Activated CD8-positive, alpha-beta memory T cell treated with anti-CD3 and anti-CD28 coated beads for 4 hours (primary cell): Measurements from ENCODE around the gene TRRAP.

Experiments
- DNase-seq, 2 donors: peaks; one replicate each; pipeline ENCODE4 v3.0.0-alpha.2; 2020; ENCODE audit warnings: low read depth in 2 of 2

TRRAP gene

DNA sequence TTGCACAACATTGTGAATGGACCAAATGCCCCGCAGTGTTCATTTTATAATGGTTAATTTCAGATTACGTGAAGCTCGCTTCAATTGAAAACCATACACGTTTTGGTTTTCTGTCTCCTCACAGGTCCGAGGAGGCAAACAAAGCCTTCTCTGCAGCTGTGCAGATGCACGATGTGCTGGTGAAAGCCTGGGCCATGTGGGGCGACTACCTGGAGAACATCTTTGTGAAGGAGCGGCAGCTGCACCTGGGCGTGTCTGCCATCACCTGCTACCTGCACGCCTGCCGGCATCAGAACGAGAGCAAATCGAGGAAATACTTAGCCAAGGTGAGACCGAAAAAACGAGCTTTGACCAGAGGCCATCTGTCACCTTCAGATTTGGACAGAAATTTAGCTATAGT, 110.3 kb downstream of the TRRAP start:
- no peak for DNase-seq

DNA sequence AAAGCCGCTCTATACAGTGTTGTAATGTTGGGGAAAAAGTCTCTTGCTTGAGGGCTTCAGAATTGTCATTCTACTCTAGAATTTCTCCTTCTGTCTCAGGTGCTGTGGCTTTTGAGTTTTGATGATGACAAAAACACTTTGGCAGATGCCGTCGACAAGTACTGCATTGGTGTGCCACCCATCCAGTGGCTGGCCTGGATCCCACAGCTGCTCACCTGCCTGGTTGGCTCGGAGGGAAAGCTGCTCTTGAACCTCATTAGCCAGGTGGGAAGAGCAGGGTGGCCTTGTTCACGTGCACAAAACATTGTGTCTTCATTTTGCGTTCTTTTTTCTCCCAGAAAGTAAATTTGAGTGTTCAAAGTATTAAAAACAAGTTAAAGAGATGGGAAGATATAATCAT, 112.0 kb downstream of the TRRAP start:
- DNase-seq = no peak

DNA sequence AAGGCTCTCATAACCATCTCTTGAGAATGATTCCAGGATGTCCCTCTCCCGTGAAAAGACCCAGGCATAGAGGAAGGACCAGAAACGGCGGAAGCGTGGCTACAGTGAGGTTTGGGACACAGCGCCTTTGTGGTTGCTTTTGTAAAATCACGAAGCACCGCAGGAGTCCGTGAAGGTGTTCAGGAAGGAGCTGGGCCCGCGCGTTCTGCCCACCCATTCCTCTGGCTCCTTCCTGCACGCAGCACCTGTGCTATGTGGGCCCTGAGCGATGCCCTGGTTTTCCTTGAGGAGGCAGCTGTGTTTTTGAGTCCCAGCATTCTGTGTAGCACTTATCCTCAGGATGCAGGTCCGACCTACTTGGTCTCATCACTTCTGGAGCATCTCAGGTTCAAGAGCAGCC, 112.8 kb downstream of the TRRAP start:
- DNase-seq = no peak

DNA sequence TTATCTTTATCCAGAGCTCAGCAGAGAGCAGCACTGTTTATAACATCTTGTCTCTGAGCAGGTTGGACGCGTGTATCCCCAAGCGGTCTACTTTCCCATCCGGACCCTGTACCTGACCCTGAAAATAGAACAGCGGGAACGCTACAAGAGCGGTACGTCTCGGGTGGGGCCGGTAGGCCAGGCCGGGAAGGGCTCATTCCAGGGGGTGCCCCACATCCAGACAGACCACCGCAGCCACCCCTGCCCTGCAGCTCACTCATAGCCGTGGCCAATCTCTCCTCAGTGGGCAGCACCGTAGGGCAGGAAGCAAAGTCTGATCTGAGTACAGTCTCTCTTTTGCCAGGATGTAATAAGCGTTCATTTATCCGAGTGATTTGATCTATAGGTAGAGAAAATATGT, 113.7 kb downstream of the TRRAP start:
- DNase-seq = no peak

DNA sequence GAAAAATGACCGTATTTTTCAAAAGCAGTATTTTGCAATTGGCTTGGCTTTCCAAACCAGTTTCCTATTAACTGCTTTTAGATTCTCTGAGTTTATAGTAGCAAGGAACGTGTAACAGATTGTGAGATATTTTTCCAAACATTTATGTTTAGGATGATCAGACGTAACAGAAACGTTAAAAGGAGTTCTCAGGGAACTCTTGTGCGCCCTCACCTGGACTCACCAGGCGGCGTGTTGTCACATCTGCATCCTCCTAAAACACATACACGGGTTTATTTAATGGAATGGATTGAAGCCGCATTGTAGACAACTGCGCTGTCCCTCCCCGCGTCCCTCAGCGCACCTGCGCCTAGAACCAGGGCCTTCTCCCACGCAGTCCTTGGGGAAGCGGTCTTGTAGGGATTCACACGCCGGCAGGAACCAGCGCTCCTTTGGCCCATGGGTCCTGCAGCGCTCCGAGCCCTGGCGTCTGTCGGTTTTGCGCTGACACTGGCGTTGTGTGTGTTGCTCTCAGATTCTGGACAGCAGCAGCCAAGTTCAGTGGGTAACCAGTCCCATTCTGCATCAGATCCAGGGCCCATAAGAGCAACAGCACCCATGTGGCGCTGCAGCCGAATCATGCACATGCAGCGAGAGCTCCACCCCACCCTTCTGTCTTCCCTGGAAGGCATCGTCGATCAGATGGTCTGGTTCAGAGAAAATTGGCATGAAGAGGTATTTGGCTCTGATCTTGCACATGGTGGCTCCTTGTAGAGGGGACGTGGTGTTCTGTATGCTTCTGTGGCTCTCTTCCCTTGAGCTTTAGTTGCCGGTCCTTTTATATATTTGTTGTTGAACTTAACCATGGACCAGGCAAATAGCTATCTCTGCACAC, 114.9 kb downstream of the TRRAP start:
- no peak for DNase-seq

DNA sequence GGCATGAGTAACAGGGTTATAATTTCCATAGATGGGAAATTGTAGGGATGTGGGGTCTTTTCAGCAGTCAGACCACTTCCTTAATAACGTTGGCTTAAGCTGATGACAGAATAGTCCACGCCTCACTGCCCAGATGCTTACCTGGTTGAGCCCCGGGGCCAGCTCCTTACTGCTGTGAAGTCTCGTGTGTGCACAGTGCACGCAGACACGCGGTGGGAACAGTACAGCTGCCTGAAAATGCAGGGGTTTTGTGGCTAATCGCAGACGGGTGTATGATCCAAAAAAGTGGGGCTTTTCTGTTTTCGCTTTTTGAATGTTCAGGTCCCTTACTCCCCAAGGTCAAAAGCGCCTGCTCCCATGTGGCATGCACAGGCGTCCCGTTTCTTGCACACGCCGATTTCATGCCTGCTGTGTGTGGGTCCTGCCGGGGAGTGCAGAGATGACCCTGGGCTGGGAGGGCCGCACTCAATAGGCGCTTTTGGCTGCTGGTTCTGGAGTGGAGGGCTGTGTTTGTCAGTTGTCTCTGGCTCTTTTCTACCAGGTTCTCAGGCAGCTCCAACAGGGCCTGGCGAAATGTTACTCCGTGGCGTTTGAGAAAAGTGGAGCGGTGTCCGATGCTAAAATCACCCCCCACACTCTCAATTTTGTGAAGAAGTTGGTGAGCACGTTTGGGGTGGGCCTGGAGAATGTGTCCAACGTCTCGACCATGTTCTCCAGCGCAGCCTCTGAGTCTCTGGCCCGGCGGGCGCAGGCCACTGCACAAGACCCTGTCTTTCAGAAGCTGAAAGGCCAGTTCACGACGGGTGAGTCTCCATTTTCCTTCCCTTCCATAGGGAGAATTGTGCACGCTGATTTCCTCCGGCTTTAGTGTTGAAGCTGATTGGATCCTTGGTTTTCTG, 116.0 kb downstream of the TRRAP start:
- no peak for DNase-seq

DNA sequence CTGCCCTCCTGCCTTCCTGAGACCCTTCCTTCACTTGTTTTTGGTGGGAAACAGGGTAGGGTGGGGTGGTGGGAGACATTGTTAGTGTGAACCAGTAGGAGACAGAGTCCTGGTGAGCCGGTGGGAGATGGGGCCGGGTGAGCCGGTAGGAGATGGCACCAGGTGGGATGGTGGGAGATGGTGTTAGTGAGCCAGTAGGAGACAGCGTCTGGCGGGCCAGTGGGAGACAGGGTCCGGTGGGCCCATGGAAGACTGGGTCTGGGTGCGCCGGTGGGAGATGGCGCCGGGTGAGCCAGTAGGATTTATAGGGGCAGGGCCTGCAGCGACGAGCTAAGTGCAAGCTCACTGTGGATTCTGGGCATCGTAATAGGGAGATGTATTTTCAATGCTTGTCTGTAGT, 116.8 kb downstream of the TRRAP start:
- no peak for DNase-seq

DNA sequence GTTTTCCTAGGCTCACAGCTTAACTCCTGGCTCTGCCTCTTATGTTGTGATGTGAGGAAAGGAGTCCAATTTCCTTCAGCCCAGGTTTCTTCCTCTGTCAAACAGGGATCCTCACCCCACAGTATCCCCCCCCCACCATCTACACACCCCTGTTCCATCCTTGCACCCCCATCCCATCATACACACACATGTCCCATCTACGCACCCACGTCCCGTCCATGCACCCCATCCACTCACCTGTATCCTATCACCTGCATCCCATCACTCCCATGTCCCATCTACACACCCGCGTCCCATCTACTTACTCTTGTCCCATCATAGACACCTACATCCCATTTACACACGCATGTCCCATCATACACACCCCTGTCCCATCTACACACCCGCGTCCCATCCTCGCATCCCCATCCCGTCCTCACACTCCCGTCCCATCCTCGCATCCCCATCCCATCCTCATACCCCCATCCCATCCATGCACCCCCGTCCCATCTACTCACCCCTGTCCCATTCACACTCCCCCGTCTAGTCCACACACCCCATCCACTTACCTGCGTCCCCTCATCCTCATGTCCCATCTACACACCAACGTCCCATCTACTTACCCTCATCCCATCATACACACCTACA, 117.3 kb downstream of the TRRAP start:
- DNase-seq = no peak

DNA sequence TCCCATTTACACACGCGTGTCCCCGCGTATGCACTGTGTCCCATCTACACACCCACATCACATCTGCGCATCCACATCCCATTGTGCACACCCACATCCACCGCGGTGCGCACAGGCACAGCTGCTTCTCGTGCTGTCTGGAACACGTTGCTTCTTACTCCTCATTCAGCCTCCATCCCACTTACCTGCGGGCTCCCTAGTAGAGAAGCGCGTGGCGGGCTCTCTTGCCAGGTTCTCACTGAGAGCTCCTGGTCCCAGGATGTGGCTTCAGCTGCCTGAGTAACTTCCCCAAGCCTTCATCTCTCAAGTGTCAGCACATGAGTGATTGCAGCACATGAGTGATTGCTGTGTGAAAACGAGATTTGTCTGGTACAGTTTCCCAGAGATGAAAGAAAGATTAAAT, 117.8 kb downstream of the TRRAP start:
- DNase-seq = no peak

DNA sequence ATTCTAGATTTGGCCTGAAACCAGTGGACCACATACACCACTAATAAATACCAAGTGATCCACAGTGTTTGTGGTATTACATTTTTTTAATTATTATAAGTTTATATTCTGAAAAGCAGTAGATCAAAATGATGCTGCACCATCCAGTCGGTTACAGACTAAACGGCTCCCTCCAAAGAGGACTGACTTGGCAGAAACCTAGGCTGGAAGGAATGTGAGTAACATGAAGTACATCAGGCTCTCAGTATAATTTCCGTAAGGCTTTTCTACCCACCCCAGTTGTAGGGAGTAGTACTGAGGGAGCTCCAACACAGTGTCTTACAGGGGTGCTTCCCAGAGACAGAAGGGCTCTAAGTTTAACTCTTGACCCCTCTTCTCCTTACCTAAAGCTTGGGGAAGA, 119.5 kb downstream of the TRRAP start:
- DNase-seq = no peak

DNA sequence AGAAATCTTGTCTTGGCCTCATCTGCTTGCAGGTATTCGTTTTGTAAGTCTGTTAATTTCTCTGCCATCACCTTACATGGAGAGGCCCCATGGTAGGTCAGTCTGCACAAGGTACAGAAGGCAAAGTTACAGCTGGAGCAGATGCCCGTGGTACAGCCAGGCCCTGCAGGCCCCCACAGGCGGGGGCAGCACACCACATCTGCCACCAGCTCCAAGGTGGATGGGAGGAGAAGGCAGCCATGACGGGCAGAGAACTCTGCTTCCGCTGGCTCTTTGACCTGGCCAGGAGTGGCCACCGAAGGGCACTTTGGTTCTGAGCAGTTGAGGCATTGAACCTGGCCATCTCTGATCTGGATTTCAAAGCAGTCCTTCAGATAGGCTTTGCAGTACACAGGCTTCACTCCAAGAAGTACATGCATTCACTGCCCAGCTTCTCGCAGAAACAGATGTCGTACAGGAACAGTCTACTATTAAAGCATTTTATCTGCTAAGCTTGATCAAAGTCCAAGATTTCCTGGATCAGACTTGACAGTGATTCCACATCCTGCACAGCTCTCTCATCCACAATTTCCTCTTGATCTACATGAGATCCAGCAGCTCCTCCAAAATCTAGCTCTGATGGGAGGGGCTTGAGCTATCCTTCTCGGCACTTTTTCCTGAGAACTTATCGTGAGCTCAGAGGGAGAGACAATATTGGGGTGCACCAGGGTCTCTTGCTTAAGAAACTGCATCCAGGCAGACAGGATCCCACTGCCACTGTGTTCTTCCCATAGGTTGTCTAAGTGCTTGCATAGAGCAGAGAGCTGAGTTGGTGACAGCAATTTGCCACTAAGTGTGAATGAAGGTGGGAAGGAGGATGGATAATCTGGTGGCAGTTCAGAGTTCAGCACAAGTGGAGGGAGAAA, 120.7 kb downstream of the TRRAP start:
- no peak for DNase-seq

DNA sequence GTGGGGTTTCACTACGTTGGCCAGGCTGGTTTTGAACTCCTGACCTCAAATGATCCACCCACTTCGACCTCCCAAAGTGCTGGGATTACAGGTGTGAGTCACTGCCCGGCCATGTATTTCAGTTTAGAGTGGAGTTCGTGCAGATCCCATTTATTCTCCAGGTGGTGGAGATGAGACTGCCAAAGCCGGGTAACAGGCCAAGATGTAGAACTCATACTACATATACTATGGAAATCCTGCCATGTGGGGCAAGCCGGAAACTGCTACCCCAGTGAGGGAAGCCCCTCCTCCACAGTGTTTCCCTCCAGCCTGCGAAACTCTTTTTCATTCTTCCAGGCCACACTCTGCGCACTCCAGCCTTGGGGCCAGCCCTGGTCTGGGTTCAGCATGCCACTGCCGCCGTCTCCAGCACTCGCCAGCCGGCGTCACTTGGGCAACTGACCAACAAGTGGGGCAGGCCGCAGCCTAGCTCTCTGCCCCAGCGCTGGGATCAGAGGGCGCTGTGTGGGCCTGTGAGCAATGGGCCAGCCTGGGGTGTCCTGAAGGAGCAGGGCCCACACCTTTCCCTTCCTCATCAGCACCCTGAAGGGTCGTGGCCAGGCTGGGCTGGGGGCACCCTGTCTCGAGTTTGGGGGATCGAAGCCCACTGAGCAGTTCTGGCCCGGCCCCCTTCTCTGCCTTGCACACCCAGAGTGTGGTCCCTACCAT, 122.0 kb downstream of the TRRAP start:
- no peak for DNase-seq

DNA sequence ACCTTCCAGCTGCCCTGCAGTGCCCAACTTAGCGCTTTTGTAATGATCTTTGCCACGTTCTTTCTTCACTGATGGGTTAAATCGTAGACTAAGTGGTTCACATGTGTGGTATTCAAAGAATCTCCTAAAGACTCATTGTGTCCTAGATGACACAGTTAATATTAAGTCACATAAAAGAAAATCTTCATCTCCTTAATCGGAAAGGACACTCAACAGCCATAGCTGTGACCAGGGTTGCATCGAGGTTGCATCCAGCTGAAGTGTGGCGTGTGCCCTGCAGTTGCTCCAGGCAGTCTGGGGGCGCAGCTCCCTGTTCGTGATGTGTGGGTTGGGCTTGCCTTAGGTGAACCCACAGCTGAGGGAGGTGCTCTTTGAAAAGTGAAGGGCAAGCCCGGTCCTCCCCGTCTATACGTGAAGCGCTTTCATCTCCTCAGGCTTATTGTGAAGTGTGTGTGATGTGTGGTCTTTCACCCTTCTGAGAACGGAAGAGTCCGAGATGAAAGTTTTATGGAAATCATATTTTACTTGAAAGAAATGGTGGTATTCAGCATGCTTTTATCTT, 122.7 kb downstream of the TRRAP start:
- DNase-seq = no peak

DNA sequence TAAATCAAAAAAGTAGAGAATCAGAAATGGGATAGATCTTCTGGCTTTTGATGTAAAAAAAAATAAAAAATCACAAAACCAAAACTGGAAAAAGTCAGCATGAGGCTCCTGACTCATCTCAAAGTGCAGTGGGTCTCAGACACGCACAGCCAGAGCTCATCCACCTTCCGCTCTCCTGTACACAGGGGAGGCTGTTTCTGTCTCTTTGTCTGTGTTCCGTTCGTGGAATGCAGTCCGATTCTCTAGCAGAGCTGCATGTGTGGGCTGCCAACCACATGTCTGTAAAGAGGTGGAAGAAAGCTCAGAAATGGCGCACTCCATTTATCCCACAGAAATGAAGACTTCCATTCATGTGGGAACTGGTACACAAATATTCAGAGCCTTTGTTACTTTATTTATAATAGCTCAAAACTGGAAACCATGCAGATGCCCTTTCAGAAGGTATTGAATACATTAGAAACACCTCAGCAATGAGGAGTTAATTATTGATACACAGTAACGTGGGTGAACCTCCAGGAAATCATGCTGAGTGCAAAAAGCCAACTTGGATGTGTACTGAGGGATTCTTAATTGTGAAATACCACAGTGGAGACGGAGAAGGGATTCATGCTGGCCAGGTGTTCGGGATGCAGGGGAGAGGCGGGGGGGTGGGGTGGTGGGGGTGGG, 123.3 kb downstream of the TRRAP start:
- no peak for DNase-seq

DNA sequence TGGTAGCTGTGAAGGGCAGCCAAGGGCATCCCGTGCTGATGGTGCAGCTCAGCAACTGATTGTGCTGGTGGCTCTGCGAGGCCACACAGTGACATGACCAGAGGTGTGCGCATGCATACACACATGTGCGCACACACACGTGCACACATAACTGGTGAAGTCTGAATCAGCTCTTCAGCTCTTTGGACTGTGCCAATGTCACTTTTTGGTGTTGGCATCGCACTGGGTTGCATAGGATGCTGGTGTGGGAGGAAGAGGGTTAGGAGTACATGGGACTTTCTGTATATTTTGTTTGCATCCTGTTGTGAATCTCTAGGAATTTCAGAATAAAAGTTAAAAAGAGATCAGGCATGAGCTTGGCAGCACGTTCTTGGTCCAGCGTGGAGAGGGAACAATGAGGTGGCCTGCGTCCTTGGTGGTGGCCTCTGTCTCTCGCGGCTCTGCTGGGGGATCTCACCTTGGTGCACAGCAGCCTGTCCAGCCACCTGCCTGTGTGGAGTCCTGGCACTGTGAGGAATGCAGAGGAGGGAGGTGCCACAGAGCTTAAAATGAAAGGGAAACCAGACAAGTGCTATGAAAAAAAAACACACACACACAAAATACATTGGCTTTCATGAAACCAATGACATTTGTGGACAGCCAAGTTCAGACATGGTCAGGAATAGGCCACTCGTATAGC, 124.0 kb downstream of the TRRAP start:
- DNase-seq = no peak

DNA sequence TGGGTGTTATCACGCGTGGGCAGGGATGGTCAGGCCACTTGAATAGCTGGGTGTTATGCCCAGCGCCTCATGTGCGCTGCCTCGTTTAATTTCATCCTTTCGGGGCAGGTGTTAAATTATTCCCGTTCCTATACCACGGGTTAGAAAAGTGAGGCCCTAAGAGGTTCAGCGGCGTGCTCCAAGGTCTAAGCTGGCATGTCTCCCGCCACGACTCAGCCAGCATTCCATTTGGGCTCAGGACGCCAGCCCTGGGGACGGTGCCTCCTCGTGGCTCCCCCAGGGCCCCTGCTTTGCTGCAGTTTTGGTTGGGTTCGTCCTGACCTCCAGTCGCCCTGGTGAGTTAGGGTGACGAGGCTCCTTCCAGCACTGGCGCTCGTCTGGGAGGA, 124.5 kb downstream of the TRRAP start:
- DNase-seq = no peak

DNA sequence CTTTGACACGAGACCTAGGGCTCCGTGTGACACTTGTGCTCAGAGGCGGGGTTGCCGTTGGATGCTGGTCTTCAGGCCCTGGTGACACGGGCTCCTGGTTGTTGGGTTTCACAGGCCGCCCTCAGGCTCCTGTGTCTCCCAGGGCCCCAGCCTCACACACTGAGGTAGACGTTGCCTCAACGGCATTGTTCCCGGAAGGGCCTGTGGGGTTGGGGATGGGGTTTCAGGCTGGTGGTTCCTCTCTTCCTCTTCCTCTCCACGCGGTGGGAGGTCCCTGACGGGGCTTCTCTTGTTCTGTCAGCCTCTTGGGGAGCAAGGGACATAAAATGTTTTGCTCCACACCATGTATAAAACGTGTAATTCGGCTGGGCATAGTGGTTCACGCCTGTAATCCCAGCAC, 125.1 kb downstream of the TRRAP start:
- no peak for DNase-seq

DNA sequence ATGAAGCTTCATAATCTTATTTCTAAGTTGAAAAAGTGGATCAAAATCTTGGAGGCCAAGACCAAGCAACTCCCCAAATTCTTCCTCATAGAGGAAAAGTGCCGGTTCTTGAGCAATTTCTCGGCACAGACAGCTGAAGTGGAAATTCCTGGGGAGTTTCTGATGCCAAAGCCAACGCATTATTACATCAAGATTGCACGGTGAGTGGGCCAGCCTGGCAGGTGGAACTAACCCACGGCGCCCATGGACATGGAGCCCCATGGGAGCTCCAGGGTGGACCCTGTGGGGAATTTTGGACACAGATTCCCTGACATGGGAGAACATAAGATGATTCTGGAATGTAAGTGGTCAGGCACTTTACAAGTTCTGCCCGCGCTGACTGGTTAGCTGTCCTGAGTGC, 125.9 kb downstream of the TRRAP start:
- no peak for DNase-seq

DNA sequence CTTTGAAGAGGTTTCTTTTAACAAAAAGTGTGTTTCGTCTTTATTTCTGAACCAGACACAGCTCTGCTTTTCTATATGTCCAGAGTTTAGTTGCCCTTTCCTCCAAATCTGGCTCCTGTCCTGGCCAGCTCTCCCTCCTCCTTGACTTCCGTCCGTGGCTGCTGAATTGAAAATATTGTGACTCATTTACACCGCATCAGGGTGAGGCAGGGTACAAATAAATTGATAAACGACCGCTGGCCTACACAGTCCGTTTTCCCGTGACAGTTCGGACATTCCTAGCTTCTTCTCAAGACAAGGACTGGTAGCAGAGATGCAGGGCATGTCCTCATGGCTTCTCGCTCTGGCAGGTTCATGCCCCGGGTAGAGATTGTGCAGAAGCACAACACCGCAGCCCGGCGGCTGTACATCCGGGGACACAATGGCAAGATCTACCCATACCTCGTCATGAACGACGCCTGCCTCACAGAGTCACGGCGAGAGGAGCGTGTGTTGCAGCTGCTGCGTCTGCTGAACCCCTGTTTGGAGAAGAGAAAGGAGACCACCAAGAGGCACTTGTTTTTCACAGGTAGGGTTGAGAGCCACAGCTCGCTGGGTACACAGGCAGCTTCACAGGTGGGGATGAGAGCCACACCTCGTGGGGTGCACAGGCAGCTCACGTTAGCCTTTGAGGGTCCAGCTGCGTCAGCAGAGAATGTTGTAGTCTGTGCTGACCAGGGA, 126.6 kb downstream of the TRRAP start:
- DNase-seq = no peak
